Measurements from ENCODE around the gene RPS19BP1.
A peak's percentile ranks its signal among the peaks of the same experiment; 100 is the strongest.
"Not testable (repeated sequence)": the region's sequence is repeated elsewhere in the genome, so short reads cannot be mapped to it uniquely, and the experiment has no call there.

RPS19BP1 gene

GRCh38 chr22:39528681-39529486 lies 3.7 kb downstream of the RPS19BP1 start:
- DNase-seq (ENCODE audit: low read depth in 3 of 3, low spot score in 1 of 3), result peak; percentile 81 to 84 (median 83)

DNA sequence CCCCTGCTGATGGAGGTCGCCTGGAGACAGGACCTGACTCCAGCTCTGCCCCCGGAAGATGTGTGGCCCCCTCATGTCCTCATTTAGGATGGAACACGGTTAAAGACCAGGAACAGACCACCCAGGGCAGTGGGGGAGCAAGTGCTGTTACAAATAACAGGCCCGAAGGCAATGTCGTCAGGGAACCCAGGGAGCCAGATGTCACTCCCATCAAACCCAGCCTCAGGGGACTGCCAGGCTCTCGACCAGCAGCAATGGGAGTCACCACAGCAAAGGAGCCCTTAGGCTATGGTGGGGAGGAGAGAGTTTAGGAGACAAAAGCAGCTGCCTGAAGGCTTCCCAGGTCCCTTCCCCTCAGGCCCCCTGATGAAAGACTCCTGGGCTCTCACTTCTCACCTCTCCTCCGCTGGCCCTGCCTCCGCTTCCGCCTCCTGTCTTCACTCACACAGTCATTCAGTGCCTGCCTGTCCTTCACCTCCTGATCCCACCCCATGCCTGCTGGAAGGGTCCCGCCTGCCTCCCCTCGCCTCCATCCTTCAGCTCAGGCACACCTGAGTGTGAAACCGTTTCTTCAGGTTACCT lies 4.4 kb downstream of the RPS19BP1 start:
- no peak for DNase-seq (ENCODE audit: low read depth in 3 of 3, low spot score in 1 of 3)

DNA sequence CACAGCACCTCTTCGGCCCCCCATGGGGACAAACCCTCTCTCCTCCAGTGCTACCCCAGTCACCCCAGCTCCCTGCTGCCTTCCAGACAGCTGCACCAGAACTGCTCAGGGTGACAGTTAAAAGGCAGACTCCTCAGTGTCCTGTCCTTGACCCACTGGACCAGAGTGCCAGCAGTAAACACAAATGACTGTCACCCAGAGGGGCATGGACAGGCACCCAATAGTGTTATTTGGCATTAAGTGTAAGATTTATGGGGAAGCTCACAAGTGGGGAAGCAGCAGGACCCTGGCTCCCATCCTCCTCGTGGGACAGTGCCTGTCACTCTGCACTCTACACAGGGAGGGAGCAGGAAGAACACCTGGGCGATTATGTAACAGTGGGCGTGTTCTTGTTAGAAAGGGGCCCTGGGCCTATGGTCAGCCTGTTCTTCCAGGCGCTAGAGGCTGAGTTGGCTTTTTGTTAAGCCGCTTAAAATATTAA lies 5.0 kb downstream of the RPS19BP1 start:
- DNase-seq (ENCODE audit: low read depth in 3 of 3, low spot score in 1 of 3), result no peak

GRCh38 chr22:39526736-39527171 lies 5.8 kb downstream of the RPS19BP1 start:
- no peak for DNase-seq (ENCODE audit: low read depth in 3 of 3, low spot score in 1 of 3)

GRCh38 chr22:39525658-39525975 lies 6.9 kb downstream of the RPS19BP1 start:
- no peak for DNase-seq (ENCODE audit: low read depth in 3 of 3, low spot score in 1 of 3)

- DNase-seq (ENCODE audit: low read depth in 3 of 3, low spot score in 1 of 3), result no peak
Measured at GRCh38 chr22:39524753-39525657, 7.5 kb downstream of the RPS19BP1 start.

- DNase-seq (ENCODE audit: low read depth in 3 of 3, low spot score in 1 of 3), result no peak
Measured at GRCh38 chr22:39524089-39524752, 8.3 kb downstream of the RPS19BP1 start.

- no peak for DNase-seq (ENCODE audit: low read depth in 3 of 3, low spot score in 1 of 3)
Measured at GRCh38 chr22:39522567-39523300, 9.8 kb downstream of the RPS19BP1 start.

DNA sequence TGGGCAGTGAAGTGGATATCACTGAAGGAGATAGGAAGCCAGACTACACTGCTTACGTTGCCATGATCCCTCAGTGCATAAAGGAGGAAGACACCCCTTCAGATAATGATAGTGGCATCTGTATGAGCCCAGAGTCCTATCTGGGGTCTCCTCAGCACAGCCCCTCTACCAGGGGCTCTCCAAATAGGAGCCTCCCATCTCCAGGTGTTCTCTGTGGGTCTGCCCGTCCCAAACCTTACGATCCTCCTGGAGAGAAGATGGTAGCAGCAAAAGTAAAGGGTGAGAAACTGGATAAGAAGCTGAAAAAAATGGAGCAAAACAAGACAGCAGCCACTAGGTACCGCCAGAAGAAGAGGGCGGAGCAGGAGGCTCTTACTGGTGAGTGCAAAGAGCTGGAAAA lies 10.5 kb downstream of the RPS19BP1 start:
- DNase-seq (ENCODE audit: low read depth in 3 of 3, low spot score in 1 of 3), result not testable (repeated sequence)

- not testable (repeated sequence) for DNase-seq (ENCODE audit: low read depth in 3 of 3, low spot score in 1 of 3)
Measured at GRCh38 chr22:39521106-39521885, 11.3 kb downstream of the RPS19BP1 start.

DNA sequence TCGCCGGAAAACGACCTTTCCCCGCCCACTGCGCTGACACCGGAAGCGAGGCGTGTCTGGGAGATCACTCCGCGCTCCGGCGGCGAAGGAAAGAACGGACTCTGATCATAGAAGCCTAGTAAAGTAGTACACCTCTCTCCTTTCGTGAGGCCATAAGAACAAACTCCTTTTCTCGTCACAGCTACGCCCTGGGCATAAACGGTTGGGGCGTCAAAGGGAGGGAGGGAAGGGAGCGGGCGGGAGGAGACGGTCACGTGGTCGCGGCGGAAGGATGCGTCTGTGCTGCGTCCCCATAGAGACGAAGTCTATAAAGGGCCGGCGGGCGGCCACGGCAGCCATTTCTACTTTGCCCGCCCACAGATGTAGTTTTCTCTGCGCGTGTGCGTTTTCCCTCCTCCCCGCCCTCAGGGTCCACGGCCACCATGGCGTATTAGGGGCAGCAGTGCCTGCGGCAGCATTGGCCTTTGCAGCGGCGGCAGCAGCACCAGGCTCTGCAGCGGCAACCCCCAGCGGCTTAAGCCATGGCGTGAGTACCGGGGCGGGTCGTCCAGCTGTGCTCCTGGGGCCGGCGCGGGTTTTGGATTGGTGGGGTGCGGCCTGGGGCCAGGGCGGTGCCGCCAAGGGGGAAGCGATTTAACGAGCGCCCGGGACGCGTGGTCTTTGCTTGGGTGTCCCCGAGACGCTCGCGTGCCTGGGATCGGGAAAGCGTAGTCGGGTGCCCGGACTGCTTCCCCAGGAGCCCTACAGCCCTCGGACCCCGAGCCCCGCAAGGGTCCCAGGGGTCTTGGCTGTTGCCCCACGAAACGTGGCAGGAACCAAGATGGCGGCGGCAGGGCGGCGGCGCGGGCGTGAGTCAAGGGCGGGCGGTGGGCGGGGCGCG lies 12.1 kb downstream of the RPS19BP1 start, which contains the start of gene ATF4:
Gene ATF4, plus strand, starts transcription at position 337 of the 880 bp plus-strand sequence. CDS start 884 bp downstream, outside the sequence.
- peak; percentile 84 to 95 (median 90) for DNase-seq (ENCODE audit: low read depth in 3 of 3, low spot score in 1 of 3)

DNA sequence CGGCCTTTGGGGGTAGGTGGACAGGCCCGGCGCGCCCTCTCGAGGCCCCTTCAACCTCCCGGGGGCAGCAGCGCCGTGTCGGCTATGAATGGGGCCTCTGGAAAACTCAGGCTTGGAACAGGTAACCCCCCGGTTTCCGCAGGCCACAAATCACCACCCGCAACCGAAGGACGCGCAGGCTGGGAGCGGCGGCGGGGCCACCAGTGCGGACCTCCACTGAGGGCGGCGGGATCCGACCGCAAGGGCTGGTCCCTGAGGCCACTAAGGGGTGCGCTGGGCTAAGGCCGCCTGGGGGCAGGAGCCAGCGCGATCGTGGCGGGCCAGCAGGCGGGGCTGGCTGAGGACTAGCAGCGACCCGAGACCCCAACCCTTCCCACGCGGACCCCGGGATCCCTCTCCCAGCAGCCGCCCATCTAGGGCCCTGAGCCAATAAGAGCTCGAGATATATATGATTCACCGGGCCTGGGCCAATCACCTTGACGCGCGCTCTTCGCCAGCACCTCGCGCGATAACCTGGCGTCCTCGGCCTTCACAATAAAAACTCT lies 12.8 kb downstream of the RPS19BP1 start:
- DNase-seq (ENCODE audit: low read depth in 3 of 3, low spot score in 1 of 3), result peak in 2 of 3 donors; percentile 86 to 94

- DNase-seq (ENCODE audit: low read depth in 3 of 3, low spot score in 1 of 3), result no peak
Measured at GRCh38 chr22:39518996-39519680, 13.4 kb downstream of the RPS19BP1 start.

GRCh38 chr22:39518144-39518786 lies 14.3 kb downstream of the RPS19BP1 start:
- DNase-seq (ENCODE audit: low read depth in 3 of 3, low spot score in 1 of 3), result no peak

DNA sequence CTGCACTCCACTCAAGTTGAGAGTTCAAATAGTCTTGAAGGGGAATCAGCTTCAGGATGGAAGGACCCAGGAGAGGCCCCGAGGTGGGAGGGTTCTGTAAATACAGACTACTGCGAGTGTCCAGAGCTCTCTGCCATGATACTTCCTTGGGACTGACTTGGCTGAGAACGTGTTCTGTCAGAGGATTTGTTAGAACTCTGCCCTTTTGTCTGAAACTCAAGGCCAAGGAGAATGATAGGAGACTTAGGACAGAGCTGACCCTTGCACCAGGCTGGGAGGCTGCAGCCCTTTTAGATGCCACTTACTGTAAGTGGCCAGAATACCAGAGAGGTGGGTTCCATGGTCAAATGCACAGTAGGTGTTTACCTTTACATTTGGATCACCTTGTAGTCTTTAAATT lies 15.1 kb downstream of the RPS19BP1 start:
- DNase-seq (ENCODE audit: low read depth in 3 of 3, low spot score in 1 of 3), result no peak

DNA sequence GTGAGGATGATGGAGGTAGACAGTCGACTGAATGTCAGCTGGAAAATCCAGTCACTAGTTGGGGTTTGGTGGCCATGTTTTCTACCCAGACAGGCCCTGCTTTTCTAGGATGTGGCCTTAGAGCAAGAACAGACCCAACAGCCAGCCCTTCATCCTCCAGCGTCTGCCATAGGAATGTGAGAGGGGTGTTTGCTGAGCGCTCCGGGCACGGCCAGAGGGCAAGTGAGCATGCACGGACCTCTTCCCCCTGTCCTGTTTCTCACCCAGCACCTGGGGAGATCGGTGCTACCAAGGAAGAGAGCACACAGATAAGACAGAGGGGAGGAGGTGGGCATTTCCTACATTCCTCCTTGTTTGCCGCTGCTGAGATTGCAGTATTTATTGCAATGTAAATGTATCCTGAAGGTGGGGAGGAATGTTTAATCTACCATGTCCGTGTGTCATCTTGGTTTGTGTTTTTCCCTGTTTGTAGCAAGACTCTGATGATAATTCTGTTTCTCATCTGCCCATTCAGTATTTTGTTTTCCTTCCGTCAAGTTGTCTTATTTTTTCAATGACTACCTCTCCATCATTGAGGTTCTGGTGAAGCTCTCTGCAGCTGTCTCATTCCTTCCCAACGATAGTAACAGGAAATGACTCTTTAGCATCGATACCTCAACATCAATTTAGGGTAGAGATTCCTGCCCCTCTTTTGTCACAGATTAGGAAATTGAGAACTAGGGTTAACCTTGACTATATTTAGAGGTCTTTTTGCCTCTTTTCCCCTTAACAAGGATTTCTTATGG lies 17.1 kb downstream of the RPS19BP1 start:
- DNase-seq (ENCODE audit: low read depth in 3 of 3, low spot score in 1 of 3), result no peak
